ENCODE measurements around the gene IMMP2L. TPM values are rescaled to one million over a fixed set of nuclear protein-coding genes. Genes with fewer than 3 reads are reported as not detected.

The IMMP2L gene
- total RNA-seq, 1 donor from 2014 or later, result 19.0 TPM

DNA sequence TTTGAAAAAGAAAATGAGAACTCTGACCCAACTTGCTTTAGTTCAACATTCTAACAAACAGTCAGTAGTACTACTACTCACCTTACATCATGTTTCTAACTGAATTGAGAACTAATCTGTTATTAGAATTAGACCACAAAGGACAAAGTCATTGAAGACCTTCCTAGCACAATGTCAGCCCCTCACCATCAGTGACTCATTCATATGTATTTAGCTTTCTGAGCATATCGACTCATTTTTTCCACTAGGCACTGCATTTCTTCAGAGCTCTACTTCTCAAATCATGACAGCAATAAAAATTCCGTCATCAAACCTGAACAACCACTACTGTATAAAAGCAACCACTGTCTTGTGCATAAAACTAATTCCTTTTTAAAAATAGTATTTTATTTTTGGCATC lies 475.8 kb downstream of the IMMP2L start:
- Histone ChIP-seq H3K27me3 (ENCODE audit: control insufficient read depth, insufficient read depth, low read length) (no peaks in the 10 kb centered on the region), H3K36me3 (ENCODE audit: control insufficient read depth, insufficient read depth, low read length) (no peaks in the 10 kb centered on the region), H3K4me3 (ENCODE audit: low read depth, low read length) (no peak overlapping the region)
- TF ChIP-seq, protein P1, sequence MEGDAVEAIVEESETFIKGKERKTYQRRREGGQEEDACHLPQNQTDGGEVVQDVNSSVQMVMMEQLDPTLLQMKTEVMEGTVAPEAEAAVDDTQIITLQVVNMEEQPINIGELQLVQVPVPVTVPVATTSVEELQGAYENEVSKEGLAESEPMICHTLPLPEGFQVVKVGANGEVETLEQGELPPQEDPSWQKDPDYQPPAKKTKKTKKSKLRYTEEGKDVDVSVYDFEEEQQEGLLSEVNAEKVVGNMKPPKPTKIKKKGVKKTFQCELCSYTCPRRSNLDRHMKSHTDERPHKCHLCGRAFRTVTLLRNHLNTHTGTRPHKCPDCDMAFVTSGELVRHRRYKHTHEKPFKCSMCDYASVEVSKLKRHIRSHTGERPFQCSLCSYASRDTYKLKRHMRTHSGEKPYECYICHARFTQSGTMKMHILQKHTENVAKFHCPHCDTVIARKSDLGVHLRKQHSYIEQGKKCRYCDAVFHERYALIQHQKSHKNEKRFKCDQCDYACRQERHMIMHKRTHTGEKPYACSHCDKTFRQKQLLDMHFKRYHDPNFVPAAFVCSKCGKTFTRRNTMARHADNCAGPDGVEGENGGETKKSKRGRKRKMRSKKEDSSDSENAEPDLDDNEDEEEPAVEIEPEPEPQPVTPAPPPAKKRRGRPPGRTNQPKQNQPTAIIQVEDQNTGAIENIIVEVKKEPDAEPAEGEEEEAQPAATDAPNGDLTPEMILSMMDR (IDR thresholded peaks at IDR 0.05; ENCODE audit: insufficient read depth, low read length, severe bottlenecking), result no peak
- FAIRE-seq (no peak), DNase-seq (ENCODE audit: low read depth) (no peak)

DNA sequence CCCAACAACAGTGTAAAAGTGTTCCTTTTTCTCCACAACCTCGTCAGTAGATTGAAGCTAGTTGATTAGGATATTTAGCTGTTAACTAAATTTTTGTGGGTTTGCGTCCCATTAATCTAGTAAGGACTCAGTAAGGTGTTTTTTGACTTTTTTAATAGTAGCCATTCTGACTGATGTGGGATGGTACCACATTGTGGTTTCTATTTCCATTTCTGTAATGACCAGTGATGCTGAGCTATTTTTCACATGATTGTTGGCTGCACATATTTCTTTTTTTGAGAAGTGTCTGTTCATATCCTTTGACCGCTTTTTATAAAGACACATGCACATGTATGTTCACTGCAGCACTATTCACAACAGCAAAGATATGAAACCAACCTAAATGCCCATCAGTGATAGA lies 476.9 kb downstream of the IMMP2L start:
- DNase-seq (ENCODE audit: low read depth) (no peak), FAIRE-seq (no peak)
- TF ChIP-seq, protein P1 (IDR thresholded peaks at IDR 0.05; ENCODE audit: insufficient read depth, low read length, severe bottlenecking), result no peak
- Histone ChIP-seq H3K4me3 (ENCODE audit: low read depth, low read length) (no peak overlapping the region), H3K27me3 (ENCODE audit: control insufficient read depth, insufficient read depth, low read length) (no peaks in the 10 kb centered on the region), H3K36me3 (ENCODE audit: control insufficient read depth, insufficient read depth, low read length) (no peaks in the 10 kb centered on the region)

DNA sequence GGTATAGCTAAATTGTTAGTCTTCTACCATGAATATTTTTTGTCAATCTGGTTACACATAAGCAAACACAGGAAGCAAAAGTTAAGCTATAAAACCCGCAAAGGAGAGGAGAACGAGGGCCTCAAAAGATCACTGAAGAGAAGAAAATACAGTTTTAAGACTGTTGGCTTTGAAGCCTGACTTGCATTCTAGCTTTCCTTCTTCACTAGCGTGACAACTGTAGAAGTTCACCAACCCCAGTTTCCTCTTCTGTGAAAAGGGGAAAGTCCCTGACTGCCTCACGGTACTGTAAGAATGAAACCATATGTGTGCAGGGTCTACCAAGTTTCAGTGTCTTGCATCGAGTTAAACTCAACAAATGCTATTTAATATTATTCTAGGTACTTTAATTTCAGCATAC lies 478.9 kb downstream of the IMMP2L start:
- Histone ChIP-seq H3K4me3 (ENCODE audit: low read depth, low read length) (no peak overlapping the region), H3K27me3 (ENCODE audit: control insufficient read depth, insufficient read depth, low read length) (no peaks in the 10 kb centered on the region), H3K36me3 (ENCODE audit: control insufficient read depth, insufficient read depth, low read length) (no peaks in the 10 kb centered on the region)
- DNase-seq (ENCODE audit: low read depth), result no peak
- FAIRE-seq, result no peak
- TF ChIP-seq, protein P1 (IDR thresholded peaks at IDR 0.05; ENCODE audit: insufficient read depth, low read length, severe bottlenecking), result no peak

DNA sequence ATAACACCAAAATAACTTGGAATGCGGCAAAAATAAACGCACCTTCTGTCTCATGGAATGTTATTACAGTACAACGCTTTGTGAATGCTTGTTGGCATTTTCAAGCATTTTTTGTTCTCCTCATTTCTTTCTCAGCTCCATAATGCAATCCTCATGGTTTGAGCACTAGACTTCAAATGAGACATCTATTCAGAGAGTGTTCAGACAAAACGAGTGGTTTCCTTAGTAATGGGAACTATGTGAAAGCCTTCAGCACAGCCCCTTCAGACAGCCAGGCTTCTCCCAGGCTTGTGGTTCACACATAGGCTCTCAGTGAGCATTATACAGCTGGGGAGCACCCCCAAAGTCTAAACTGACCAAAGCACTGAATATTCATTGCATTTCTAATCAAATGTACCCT lies 479.9 kb downstream of the IMMP2L start:
- TF ChIP-seq, protein P1 (IDR thresholded peaks at IDR 0.05; ENCODE audit: insufficient read depth, low read length, severe bottlenecking), result no peak
- FAIRE-seq (no peak), DNase-seq (ENCODE audit: low read depth) (no peak)
- no peaks in the 10 kb centered on the region for H3K36me3 ChIP-seq (ENCODE audit: control insufficient read depth, insufficient read depth, low read length)
- no peaks in the 10 kb centered on the region for H3K27me3 ChIP-seq (ENCODE audit: control insufficient read depth, insufficient read depth, low read length)
- no peak overlapping the region for H3K4me3 ChIP-seq (ENCODE audit: low read depth, low read length)

DNA sequence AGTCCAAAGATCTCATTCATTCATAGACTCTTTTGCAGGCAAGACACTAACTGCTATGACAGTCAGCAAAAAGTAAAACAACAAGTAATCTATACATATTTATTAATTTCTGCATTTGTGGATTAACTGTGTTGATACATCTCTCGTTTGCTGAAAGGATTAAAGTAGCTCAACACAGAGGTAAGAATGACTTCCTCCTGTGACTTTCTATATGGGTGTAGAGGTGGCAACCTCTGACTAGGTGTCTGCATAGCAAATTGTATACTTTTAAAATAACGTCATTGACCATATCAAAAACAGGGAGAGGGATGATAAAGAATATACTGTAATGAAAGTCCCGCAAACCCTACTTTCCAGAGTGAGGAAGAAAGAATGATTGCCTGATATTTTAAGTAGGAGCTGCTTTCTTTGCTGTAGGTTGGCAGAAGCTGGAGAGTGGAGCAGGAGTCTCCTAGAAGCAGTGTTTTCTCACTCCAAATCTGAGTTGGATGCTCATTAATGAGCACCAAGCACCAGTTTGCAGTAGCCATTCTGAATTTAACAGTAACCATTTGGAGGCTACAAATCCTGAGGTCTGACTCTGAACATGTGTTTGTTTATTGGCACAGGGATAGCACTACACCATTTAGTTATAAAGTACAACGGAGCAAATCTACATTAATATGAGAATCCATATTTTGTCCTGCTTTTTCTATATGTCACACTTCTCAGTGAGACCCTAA lies 480.6 kb downstream of the IMMP2L start:
- Histone ChIP-seq H3K36me3 (ENCODE audit: control insufficient read depth, insufficient read depth, low read length) (no peaks in the 10 kb centered on the region), H3K4me3 (ENCODE audit: low read depth, low read length) (no peak overlapping the region), H3K27me3 (ENCODE audit: control insufficient read depth, insufficient read depth, low read length) (no peaks in the 10 kb centered on the region)
- TF ChIP-seq, protein P1 (IDR thresholded peaks at IDR 0.05; ENCODE audit: insufficient read depth, low read length, severe bottlenecking), result no peak
- no peak for FAIRE-seq
- DNase-seq (ENCODE audit: low read depth), result no peak
